GM10266 (cell line): ENCODE measurements around the gene STRIT1.

Source experiments
- DNase-seq: peaks from one replicate; pipeline ENCODE4 v3.0.0; 2012; ENCODE audit errors: extremely low spot score
- TF ChIP-seq, protein P1 (sequence below): IDR thresholded peaks from 2 replicates; pipeline ENCODE4 v1.5.1; 2012; ENCODE audit warnings: mild to moderate bottlenecking, low read depth; ENCODE audit not compliant: control insufficient read depth, insufficient read depth; ENCODE audit errors: missing control alignments

STRIT1 gene

DNA sequence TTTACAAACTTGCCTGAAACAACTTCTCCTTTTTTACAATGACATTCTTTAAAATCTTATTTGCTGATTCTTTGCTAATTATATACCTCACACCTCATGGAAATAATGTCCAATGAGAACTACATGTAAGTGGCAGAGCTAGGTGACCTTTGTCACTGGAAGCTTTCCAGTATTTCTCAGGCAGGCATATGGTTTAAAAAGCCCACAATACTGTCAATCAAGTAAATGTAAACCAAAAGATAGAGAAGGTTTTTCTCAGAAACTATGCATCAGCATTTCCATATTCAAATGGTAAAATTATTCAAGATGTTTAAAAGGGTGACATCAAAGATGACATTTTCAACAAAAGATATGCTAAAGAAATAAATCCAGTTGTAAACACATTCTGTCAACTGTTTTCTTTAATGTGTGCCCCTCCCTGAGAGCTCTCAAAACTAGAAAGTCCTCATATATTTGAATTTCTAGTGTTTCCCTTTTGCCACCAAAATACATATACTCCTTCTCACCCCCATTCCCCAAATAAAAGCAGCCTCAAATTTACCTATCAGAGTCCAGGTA is 10.1 kb upstream of the STRIT1 start:
- no peak for DNase-seq
- TF ChIP-seq, protein P1, sequence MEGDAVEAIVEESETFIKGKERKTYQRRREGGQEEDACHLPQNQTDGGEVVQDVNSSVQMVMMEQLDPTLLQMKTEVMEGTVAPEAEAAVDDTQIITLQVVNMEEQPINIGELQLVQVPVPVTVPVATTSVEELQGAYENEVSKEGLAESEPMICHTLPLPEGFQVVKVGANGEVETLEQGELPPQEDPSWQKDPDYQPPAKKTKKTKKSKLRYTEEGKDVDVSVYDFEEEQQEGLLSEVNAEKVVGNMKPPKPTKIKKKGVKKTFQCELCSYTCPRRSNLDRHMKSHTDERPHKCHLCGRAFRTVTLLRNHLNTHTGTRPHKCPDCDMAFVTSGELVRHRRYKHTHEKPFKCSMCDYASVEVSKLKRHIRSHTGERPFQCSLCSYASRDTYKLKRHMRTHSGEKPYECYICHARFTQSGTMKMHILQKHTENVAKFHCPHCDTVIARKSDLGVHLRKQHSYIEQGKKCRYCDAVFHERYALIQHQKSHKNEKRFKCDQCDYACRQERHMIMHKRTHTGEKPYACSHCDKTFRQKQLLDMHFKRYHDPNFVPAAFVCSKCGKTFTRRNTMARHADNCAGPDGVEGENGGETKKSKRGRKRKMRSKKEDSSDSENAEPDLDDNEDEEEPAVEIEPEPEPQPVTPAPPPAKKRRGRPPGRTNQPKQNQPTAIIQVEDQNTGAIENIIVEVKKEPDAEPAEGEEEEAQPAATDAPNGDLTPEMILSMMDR = no peak

DNA sequence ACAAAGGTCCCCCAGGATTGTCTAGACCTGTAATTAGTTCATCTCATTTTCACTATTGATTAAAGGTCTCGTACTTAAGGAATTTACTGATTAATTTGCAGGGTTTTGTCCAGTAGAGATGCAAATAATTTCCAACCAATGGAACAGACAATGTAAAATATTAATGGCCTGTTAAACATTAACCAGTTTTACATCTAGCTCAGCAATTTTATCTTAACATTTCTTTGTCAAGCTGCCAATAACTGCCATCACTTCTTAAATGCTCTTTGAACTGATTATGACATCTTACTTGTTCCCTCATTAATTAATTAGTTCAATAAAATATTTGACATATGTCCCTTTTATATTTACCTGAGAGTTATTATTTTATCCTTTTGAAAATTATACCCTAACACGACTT is 9.4 kb upstream of the STRIT1 start:
- TF ChIP-seq, protein P1 = no peak
- DNase-seq = no peak

DNA sequence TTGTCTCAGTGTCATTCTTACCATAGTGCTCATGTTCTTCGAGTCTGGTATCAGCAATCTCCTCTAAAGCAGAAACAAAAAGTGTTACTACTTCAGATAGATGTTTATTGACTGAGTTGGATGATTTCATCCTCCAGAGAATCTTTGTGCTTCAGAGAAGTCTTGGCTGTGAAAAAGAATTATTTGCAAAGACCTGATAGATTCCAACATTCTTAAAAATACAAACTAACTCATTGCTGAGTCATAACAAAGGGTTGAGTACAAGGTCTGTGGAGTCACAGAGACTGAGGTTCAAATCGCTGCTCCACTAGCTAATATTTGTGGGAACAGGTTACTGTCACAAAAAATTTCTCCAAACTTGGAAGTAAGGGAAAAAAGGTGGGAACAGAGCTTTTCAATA is 9.0 kb upstream of the STRIT1 start:
- DNase-seq = no peak
- TF ChIP-seq, protein P1 = no peak

DNA sequence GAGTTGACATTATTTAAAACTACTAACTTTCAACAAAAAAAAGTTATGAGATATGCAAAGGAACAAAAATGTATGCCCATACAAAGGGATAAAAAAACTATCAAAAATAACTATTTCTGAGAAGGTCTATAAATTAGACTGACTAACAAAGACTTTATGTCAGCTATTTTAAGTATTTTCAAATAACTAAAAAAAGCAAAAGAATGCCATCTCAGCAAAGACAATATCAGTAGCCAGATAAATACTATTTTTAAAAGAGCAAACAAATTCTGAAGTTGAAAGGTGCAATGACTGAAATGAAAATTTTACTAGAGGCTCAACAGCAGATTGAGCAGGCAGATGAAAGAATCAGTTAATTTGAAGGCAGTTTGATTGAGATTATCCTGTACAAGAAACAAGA is 3.6 kb upstream of the STRIT1 start:
- no peak for DNase-seq
- TF ChIP-seq, protein P1 = no peak

DNA sequence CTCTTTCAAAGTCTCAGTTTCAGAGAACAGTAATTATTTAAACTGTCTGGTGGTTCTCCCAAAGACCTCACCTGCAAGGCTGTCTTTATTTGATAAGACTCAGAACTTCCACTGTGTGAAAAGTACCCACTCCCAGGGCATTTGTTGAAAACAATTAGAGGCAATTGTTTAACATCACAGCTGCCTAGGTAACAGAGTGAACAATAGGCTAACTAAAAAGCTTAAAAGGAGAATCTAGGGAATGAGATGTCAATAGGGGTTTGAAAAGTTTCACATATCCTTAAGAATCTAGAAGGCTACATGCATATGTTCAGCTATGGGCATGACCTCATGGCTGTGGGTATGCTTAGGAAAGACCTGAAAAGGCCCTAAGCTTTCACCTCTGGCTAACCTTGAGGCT is 2.9 kb upstream of the STRIT1 start:
- DNase-seq = no peak

DNA sequence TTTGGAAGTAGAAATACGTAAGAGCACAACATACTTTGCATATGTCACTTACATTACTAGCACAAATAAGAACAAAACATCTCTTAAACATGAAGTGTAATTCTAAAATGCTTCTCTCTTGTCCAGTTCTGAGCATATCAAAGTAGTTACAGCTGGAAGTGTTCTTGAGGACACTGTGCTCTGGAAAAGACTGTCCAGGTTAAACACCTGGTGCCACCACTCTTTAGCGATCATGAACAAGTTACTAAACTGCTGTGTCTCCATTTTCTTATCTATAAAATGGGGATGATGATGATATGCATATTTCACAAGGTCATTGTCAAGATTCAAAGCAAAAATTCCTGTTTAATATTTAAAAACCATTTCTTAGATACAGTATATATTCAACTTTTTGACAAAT is 790 bp downstream of the STRIT1 start:
- TF ChIP-seq, protein P1 = no peak
- DNase-seq = no peak

More for the DNA sequence above, 2.9 kb upstream of the STRIT1 start:
- TF ChIP-seq, protein P1 = no peak

DNA sequence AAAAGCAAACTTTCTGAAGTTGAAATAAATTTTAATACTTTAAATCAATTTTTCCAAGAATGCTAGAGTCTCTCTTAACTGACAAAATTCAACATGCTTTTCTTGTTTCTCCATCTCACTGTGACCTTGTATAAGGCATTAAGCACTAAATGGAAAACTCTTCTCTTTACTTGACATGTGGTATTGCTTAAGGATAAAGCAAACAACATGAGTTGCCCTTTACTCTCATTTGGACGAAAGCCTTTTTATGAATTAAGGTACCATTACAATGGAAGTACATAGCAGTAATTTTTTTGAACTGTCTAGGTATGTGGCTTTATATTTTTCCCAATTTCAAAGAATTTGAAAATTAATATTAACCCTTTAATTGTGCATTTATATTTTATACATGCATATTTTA is 1.4 kb downstream of the STRIT1 start:
- DNase-seq = no peak
- TF ChIP-seq, protein P1 = no peak
